Omental fat pad (tissue), 4 donors: Measurements from ENCODE around the gene PHF5A. TPM values are rescaled to one million over a fixed set of nuclear protein-coding genes. Genes with fewer than 3 reads are reported as not detected.
A peak's percentile ranks its signal among the peaks of the same experiment; 100 is the strongest.

Experiments used
- ATAC-seq: fragments of 150-250 bp; one replicate; pipeline ENCODE4 v1.9.1; 2016; ENCODE audit warnings: mild to moderate bottlenecking, moderate library complexity; ENCODE audit not compliant: low FRiP score
- DNase-seq: peaks from one replicate; pipeline ENCODE4 v3.0.0-alpha.2; 2019; ENCODE audit warnings: low spot score
- total RNA-seq, 4 donors: library from RNA; depleted of rRNA; stranded (reverse); fragments of >200 nt; gene quantifications; one replicate each; pipeline ENCODE4 v1.1.0, GENCODE V29; 2016
- TF ChIP-seq, protein P1 (sequence below), 3 donors: fragments of 450-650 bp; IDR thresholded peaks; one replicate each; pipeline ENCODE4 v1.5.1; 2016 to 2017; ENCODE audit warnings: antibody characterized with exemption in 3 of 3, mild to moderate bottlenecking in 3 of 3, moderate library complexity in 2 of 3

Gene PHF5A
- total RNA-seq, 4 donors from 2014 or later = 35.2 to 46.8 (median 42.3) TPM

DNA sequence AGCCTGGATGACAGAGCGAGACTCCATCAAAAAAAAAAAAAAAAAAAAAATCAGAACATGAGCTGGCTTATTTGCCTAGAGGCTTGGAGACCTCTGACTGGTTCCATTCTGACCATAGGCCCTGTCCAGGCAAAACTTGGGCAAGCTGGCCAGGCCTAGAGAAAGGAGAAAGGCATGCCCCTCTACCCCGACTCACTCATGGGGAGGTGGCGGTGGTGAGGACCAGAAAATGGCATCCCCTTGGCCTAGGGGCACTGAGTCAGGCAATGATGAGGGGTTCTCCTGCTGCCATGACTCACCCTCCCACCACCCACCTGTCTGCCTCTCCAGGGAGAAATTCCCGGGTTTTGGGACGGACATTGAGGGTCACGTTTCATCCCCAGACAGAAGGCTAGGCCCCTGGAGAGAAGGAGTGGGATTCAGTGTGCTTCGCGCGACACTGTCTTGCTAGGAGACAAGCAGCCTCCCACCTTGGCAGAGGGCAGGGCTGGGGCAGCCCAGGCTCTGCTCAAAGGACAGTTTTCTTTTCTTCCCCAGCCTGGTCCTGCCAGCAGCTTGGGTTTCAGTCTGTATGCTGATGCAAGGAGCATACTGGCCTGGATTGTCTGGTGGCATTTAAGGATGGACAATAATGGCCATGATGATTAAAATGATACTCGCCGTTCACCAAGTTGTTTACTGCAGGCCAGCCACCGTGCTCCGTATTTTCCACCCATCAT, 39.1 kb downstream of the PHF5A start:
- DNase-seq = no peak
- no peak for ATAC-seq
- TF ChIP-seq, protein P1, sequence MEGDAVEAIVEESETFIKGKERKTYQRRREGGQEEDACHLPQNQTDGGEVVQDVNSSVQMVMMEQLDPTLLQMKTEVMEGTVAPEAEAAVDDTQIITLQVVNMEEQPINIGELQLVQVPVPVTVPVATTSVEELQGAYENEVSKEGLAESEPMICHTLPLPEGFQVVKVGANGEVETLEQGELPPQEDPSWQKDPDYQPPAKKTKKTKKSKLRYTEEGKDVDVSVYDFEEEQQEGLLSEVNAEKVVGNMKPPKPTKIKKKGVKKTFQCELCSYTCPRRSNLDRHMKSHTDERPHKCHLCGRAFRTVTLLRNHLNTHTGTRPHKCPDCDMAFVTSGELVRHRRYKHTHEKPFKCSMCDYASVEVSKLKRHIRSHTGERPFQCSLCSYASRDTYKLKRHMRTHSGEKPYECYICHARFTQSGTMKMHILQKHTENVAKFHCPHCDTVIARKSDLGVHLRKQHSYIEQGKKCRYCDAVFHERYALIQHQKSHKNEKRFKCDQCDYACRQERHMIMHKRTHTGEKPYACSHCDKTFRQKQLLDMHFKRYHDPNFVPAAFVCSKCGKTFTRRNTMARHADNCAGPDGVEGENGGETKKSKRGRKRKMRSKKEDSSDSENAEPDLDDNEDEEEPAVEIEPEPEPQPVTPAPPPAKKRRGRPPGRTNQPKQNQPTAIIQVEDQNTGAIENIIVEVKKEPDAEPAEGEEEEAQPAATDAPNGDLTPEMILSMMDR (IDR thresholded peaks at IDR 0.05) = no peak

DNA sequence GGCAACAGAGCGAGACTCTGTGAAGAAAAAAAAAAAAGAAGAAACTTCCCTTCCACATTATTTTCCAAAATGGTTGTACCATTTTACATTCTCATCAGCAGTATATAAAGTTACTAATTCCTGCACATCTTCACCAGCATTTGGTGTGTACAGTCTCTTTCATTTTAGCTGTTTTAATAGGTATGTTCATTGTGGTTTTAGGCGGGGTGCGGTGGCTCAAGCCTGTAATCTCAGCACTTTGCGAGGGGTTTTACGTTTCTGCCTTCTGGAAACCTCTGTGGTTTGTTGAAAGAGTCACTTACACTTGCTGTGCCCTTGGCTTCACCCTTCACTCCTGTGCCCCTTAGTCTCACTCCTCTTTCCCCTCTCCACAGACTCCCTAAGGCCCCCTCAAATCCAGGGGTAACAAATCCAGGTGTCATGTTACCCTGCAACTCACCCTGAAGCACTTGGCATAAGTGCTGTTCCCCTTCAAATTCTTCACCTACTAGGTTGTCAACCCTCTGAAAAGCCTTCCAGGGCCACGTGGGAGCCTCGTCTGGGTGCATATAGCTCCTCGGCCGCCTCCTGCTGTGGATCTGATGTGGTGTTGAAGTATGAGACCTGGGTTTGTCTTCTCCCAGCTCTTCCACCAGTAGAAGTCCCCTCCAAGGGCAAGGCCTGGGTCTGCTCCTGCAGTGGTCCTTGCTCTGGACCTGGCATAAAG, 42.7 kb downstream of the PHF5A start:
- DNase-seq (no peak), ATAC-seq (no peak)
- TF ChIP-seq, protein P1 (IDR thresholded peaks at IDR 0.05) = no peak

DNA sequence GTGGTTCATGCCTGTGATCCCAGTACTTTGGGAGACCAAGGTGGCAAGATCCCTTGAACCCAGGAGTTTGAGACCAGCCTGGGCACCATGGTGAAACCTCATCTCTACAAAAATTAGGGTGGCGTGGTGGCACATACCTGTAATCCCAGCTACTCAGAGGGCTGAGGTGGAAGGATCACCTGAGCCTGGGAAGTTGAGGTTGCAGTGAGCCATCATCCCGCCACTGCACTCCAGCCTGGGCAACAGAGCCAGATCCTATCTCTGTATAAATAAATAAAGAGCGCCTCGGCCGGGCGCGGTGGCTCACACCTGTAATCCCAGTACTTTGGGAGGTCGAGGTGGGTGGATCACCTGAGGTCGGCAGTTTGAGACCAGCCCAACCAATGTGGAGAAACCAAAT, 49.8 kb downstream of the PHF5A start:
- TF ChIP-seq, protein P1 (IDR thresholded peaks at IDR 0.05) = no peak
- ATAC-seq = no peak

DNA sequence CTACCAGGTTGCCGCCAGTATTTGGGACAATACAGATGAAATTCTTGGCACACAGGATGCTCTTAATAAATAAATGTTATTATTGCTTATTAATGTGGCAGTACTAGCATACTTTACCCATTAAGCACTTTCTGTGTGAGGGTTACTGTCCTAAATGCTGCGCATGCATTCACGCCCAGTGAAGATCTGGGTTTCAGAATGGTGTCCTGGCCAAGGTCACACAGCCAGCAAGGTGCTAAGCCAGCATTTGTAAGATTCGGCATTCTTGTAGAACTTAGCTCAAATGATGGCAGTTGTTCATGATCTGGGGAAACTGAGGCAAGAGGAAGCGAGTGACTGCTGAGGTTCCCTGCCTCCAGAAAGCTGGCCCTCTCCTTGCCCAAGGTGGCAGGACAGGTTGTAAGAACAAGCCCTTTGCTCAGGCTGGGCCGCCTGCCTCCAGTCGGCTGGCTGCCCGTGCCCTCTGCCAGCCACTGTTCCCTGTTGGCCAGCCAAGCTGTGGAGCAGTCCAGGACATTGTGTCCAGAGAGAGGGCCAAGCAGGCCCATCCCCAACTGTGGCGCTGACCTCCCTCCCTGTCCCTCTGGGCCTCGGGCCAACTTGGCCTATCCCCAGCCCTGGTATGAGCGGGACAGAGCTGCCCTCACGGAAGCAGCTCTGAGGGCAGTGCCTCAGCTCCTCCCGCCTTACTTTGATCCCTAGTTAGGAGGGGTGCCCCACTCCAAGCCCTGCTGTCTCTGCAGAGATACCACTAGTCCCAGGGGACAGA, 50.7 kb downstream of the PHF5A start:
- ATAC-seq = peak; percentile 29
- no peak for DNase-seq
- TF ChIP-seq, protein P1 (IDR thresholded peaks at IDR 0.05) = no peak

More for the DNA sequence above, 49.8 kb downstream of the PHF5A start:
- DNase-seq = no peak

DNA sequence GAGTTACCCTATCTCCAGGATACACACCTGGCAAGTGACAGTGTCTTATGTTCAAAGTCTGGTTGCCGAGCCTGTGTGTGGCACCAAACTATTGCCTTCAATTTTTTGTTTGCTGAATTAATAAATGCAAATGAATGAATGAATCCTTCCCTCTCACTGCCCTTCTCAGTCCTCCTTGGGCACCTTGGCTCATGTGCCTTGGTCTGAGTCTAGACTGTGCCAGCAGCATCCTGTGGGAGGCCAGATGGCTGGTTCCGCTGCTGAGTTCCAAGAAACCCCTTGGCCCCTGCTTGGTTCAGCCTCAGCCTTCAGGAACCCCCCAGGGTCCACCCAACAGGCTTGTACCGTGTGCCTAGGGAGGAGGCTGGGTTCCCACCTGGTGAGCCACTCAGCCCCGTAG, 52.9 kb downstream of the PHF5A start:
- TF ChIP-seq, protein P1 (IDR thresholded peaks at IDR 0.05) = no peak
- no peak for ATAC-seq
- no peak for DNase-seq

DNA sequence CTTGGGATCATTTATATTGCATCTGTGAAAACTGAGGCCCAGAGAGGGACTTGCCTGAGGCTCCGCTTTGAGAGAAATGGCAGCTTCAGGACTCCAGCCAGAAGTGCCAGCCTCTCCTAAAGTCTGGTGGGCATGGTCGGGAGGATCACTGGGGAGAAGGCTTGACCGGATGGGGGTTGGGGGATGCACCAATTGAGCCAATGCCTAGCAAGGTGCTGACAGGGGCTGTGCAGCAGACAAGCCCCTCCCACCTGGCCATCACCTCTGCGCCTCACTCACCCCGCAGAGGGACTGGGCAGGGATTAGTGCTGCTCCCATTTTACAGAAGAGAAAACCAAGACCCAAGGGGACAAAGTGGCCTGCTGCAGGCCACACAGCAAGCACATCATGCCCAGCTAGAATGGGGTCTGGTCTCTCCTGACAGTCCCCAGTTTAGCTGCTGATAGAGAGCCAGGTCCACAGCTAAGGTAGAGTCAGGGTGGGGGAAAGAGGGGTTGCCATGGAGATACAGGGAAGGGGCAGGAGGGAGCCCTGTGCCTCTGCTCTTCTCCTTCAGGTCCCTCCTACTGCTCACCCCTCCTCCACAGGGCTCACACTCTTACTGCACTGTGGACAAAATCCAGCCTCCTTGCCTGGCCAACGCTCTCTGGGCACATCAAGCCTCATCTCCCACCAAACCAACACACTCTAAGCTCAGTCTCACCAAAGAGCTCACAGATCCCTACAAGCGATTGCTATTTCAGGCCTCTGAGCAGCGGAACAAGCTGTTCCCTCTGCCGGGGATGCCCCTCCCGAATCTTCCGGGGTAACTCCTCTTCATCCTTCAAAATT, 57.3 kb downstream of the PHF5A start:
- TF ChIP-seq, protein P1 (IDR thresholded peaks at IDR 0.05) = no peak
- ATAC-seq (no peak), DNase-seq (no peak)
